Esophagus muscularis mucosa (tissue), 3 donors: ENCODE data around the gene PHC2.

ENCODE experiments used
- CTCF ChIP-seq, 3 experiments: fragments of 200-600 bp in 2 of 3; fragments of 450-650 bp in 1 of 3; sonication (generic) in 2 of 3; IDR thresholded peaks; one replicate each; pipeline ENCODE4 v1.5.1; 2017 to 2019; ENCODE audit warnings: antibody characterized with exemption in 3 of 3, mild to moderate bottlenecking in 2 of 3, moderate library complexity in 1 of 3
- POLR2A ChIP-seq: fragments of 450-650 bp; IDR thresholded peaks from one replicate; pipeline ENCODE4 v1.6.1; 2017; ENCODE audit warnings: antibody characterized with exemption, moderate library complexity, mild to moderate bottlenecking, low read depth

- TF ChIP-seq CTCF (IDR thresholded peaks at IDR 0.05) (no peak), POLR2A (no peak)
Observed at GRCh38 chr1:33368431-33368830, 62.5 kb downstream of the PHC2 start.
